Middle frontal gyrus (tissue), 1 donor: Measurements from ENCODE around the gene FN3K.
A peak's percentile ranks its signal among the peaks of the same experiment; 100 is the strongest.

Source experiments
- DNase-seq: peaks from one replicate; pipeline ENCODE4 v3.0.0-alpha.2; 2015; ENCODE audit warnings: low spot score; ENCODE audit errors: extremely low spot score

FN3K gene

GRCh38 chr17:82734987-82735866 lies at the start of gene FN3K:
TSS of gene FN3K (plus strand) at chr17:82735615. CDS start at chr17:82735637, 22 bp downstream.
- DNase-seq = peak; percentile 58

- no peak for DNase-seq
Measured at GRCh38 chr17:82686366-82687324, 48.8 kb upstream of the FN3K start.

GRCh38 chr17:82687375-82687861 lies 48.0 kb upstream of the FN3K start:
- no peak for DNase-seq

- no peak for DNase-seq
Measured at GRCh38 chr17:82687871-82688270, 47.5 kb upstream of the FN3K start.

- no peak for DNase-seq
Measured at GRCh38 chr17:82689077-82689476, 46.3 kb upstream of the FN3K start.

GRCh38 chr17:82690786-82691489 lies 44.5 kb upstream of the FN3K start:
- peak; percentile 16 for DNase-seq

GRCh38 chr17:82691714-82692113 lies 43.7 kb upstream of the FN3K start:
- DNase-seq = no peak

- no peak for DNase-seq
Measured at GRCh38 chr17:82692268-82692667, 43.1 kb upstream of the FN3K start.

- DNase-seq = no peak
Measured at GRCh38 chr17:82693168-82693867, 42.1 kb upstream of the FN3K start.

- no peak for DNase-seq
Measured at GRCh38 chr17:82694647-82695046, 40.8 kb upstream of the FN3K start.

GRCh38 chr17:82696259-82696658 lies 39.2 kb upstream of the FN3K start:
- DNase-seq = no peak

- no peak for DNase-seq
Measured at GRCh38 chr17:82696916-82697807, 38.3 kb upstream of the FN3K start.

GRCh38 chr17:82697808-82698064 lies 37.7 kb upstream of the FN3K start:
- DNase-seq = no peak

- peak; percentile 98 for DNase-seq
Measured at GRCh38 chr17:82698065-82698973, 37.1 kb upstream of the FN3K start, which contains the start of gene RAB40B. TSS of gene RAB40B (minus strand) at chr17:82698698. CDS start at chr17:82698596, 102 bp downstream.

- DNase-seq = no peak
Measured at GRCh38 chr17:82698974-82699442, 36.4 kb upstream of the FN3K start.

- DNase-seq = no peak
Measured at GRCh38 chr17:82699551-82699950, 35.9 kb upstream of the FN3K start.

GRCh38 chr17:82702231-82702927 lies 33.0 kb upstream of the FN3K start:
- peak; percentile 67 for DNase-seq
